PC-3 (cell line): ENCODE results near the gene OTOF. TPM values are rescaled to one million over a fixed set of nuclear protein-coding genes. Genes with fewer than 3 reads are reported as not detected.

Source experiments
- ATAC-seq: fragments of 200-7000 bp; cut with Tn5 transposase; 2 replicates; pipeline ENCODE4 v1.9.1; 2020; ENCODE audit warnings: mild to moderate bottlenecking, moderate library complexity
- BruUV-seq: library from RNA; stranded (reverse); fragments of 400-500 nt; replicated peaks from 2 replicates; lab custom pipeline; 2021; lab: Mats Ljungman, UMichigan
- CTCF ChIA-PET: fragments of 300-600 bp; sonication (Branson Sonifier 250); formaldehyde crosslinking; loops from one replicate; lab custom pipeline; 2022; ENCODE audit warnings: antibody characterized with exemption; lab: Charles Lee
- POLR2A ChIA-PET: fragments of 300-600 bp; sonication (Branson Sonifier 250); formaldehyde crosslinking; loops from one replicate; lab custom pipeline; 2022; ENCODE audit warnings: antibody characterized with exemption; ENCODE audit not compliant: unreplicated experiment; lab: Charles Lee
- DNase-seq: peaks from one replicate; pipeline ENCODE4 v3.0.0-alpha.2; 2015
- H2AFZ ChIP-seq: fragments of 300-600 bp; sonication (generic); 2 replicates; pipeline ENCODE4 v1.6.0; 2016; ENCODE audit warnings: antibody characterized with exemption, low read length
- H3F3A ChIP-seq: fragments of 300-600 bp; sonication (generic); one replicate; pipeline ENCODE4 v1.6.0; 2017; ENCODE audit warnings: antibody characterized with exemption, low read length, control low read depth, mild to moderate bottlenecking; ENCODE audit not compliant: unreplicated experiment
- H3K27ac ChIP-seq: fragments of 300-600 bp; sonication (generic); 2 replicates; pipeline ENCODE4 v1.5.1; 2016; ENCODE audit warnings: mild to moderate bottlenecking, low read length
- H3K27me3 ChIP-seq: fragments of 300-600 bp; sonication (generic); 2 replicates; pipeline ENCODE4 v1.6.1; 2016; ENCODE audit warnings: low read length, mixed read lengths
- H3K36me3 ChIP-seq: fragments of 300-600 bp; sonication (generic); 2 replicates; pipeline ENCODE4 v1.6.1; 2016; ENCODE audit warnings: low read depth, mixed run types, low read length, mixed read lengths
- H3K4me1 ChIP-seq: fragments of 300-600 bp; sonication (generic); 2 replicates; pipeline ENCODE4 v1.5.1; 2016; ENCODE audit warnings: low read length; ENCODE audit not compliant: insufficient read depth
- H3K4me2 ChIP-seq: fragments of 300-600 bp; sonication (generic); 2 replicates; pipeline ENCODE4 v1.6.0; 2016; ENCODE audit warnings: low read length
- H3K4me3 ChIP-seq: fragments of 300-600 bp; sonication (generic); 2 replicates; pipeline ENCODE4 v1.5.1; 2016; ENCODE audit warnings: mild to moderate bottlenecking, low read length, mixed read lengths
- H3K79me2 ChIP-seq: fragments of 300-600 bp; sonication (generic); 2 replicates; pipeline ENCODE4 v1.6.1; 2017; ENCODE audit warnings: low read length, mixed read lengths
- H3K9ac ChIP-seq: fragments of 300-600 bp; sonication (generic); 2 replicates; pipeline ENCODE4 v1.6.0; 2016; ENCODE audit warnings: mild to moderate bottlenecking, low read length
- H3K9me2 ChIP-seq: fragments of 300-600 bp; sonication (generic); replicated peaks from 2 replicates; pipeline ENCODE4 v1.6.1; 2016; ENCODE audit warnings: mixed run types, low read length, mixed read lengths
- H3K9me3 ChIP-seq: fragments of 300-600 bp; sonication (generic); 2 replicates; pipeline ENCODE4 v1.6.1; 2016; ENCODE audit warnings: low read length, mixed read lengths
- H4K20me1 ChIP-seq: fragments of 300-600 bp; sonication (generic); 2 replicates; pipeline ENCODE4 v1.6.1; 2016; ENCODE audit warnings: low read length, mixed read lengths
- EZH2 ChIP-seq: fragments of 300-600 bp; sonication (generic); IDR thresholded peaks from one replicate; pipeline ENCODE4 v1.6.1; 2017; ENCODE audit warnings: antibody characterized with exemption, mild to moderate bottlenecking, low read length; ENCODE audit not compliant: unreplicated experiment
- EZH2phosphoT487 ChIP-seq: fragments of 300-600 bp; sonication (generic); IDR thresholded peaks from 2 replicates; pipeline ENCODE4 v1.6.1; 2018; ENCODE audit warnings: mild to moderate bottlenecking, antibody characterized with exemption, low read length, borderline replicate concordance
- intact Hi-C: fragments of 100-400 bp; cut with micrococcal nuclease; formaldehyde crosslinking; loops from 2 replicates; pipeline ENCODE4 v1.9.0; 2023
- total RNA-seq: library from RNA; depleted of rRNA; stranded (reverse); fragments of >200 nt; gene quantifications from 2 replicates; pipeline ENCODE4 v1.2.3, GENCODE V29; 2014
- TF ChIP-seq, protein P1 (sequence below): fragments of 300-600 bp; sonication (generic); conservative IDR thresholded peaks from 2 replicates; pipeline ENCODE4 v1.5.1; 2017; ENCODE audit warnings: antibody characterized with exemption, low read depth, mild to moderate bottlenecking, low read length

OTOF gene
- total RNA-seq, 1 experiment from 2014 or later = not detected

DNA sequence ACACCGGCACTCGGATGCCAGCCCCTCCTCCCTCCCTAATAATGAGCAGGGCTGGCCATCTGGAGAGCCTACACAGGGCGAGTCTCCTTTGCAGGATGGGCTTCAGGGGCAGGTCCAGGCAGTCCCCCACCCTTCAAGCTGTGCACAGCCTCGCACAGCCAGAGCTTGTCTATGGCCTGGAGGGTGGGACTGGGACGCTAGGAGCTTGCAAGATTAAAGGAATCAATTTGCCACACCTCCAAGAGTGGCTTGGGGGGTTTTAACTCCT lies 43.9 kb upstream of the OTOF start:
- intact Hi-C loops = loop anchor here (1.0 kb wide), 1 partner anchor 55 kb away; no protein-coding TSS in a partner anchor
- H3K27ac ChIP-seq = no peak overlapping the region
- no peak overlapping the region for H2AFZ ChIP-seq
- H3K27me3 ChIP-seq = peaks cover 36% of the 10 kb centered on the region
- H3K36me3 ChIP-seq = no peaks in the 10 kb centered on the region
- H3K9me2 ChIP-seq = no peaks in the 10 kb centered on the region
- H3K79me2 ChIP-seq = no peaks in the 10 kb centered on the region
- H3K9ac ChIP-seq = no peak overlapping the region
- H3K4me1 ChIP-seq = 0 out of 2 replicates have a peak, but pooled peaks cover 3% of the 10 kb centered on the region
- no peak overlapping the region for H3K4me3 ChIP-seq
- no TSS peak for BruUV-seq
- ChIA-PET POLR2A (no interaction called here), CTCF (no interaction called here)
- no peak for ATAC-seq
- DNase-seq = no peak
- H4K20me1 ChIP-seq = no peaks in the 10 kb centered on the region
- no peaks in the 10 kb centered on the region for H3F3A ChIP-seq
- H3K9me3 ChIP-seq = no peaks in the 10 kb centered on the region
- no peak overlapping the region for H3K4me2 ChIP-seq
- TF ChIP-seq EZH2 (no peak), EZH2phosphoT487 (no peak)
- TF ChIP-seq, protein P1, sequence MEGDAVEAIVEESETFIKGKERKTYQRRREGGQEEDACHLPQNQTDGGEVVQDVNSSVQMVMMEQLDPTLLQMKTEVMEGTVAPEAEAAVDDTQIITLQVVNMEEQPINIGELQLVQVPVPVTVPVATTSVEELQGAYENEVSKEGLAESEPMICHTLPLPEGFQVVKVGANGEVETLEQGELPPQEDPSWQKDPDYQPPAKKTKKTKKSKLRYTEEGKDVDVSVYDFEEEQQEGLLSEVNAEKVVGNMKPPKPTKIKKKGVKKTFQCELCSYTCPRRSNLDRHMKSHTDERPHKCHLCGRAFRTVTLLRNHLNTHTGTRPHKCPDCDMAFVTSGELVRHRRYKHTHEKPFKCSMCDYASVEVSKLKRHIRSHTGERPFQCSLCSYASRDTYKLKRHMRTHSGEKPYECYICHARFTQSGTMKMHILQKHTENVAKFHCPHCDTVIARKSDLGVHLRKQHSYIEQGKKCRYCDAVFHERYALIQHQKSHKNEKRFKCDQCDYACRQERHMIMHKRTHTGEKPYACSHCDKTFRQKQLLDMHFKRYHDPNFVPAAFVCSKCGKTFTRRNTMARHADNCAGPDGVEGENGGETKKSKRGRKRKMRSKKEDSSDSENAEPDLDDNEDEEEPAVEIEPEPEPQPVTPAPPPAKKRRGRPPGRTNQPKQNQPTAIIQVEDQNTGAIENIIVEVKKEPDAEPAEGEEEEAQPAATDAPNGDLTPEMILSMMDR = no peak

DNA sequence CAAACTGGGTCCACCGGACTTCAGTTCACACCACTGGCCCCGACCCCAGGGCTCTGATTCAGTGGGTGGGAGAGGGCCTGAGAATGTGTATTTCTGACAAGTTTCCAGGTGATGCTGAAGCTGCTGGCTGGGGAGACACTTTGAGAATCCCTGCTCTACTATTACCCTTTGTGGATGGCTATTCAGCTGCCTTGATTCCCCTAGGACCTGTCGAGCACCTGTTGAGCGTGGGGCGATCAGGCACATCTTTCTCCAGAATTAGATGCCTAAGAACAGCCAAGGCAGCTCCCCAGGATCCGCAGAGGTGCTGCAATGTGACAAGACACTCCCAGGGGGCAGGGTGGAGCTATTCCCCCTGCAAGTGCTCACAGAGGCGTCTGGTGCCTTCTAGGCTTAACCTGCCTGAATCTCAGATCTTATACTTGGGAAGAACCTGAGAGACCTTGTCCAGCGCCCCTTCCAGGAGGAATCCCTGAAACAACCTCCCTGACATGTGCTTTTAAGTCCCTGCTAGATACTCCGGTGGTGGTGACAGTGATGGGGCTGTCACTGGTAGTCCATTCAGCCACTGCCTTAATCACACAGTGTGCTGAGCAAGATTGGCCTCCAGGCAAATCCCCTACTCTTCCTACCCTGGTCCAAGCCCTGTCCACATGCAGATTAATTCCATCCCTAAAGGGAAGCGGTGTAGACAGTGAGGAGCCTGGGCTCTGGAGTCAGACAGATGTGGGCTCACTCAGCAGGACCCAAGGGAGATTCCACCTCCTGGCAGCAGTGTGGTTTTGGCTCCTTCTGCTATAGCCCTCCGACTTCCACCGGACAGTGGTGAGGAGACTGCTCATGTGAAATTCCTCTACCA lies 43.4 kb upstream of the OTOF start:
- DNase-seq (peak; percentile 44), ATAC-seq (peak; percentile 80)
- H3K36me3 ChIP-seq = no peaks in the 10 kb centered on the region
- H3K79me2 ChIP-seq = no peaks in the 10 kb centered on the region
- H2AFZ ChIP-seq = no peak overlapping the region
- intact Hi-C loops = loop anchor here (1.0 kb wide), 1 partner anchor 56 kb away; no protein-coding TSS in a partner anchor
- TF ChIP-seq EZH2 (no peak), EZH2phosphoT487 (no peak)
- TF ChIP-seq, protein P1 = peak; percentile 61
- BruUV-seq = no TSS peak
- no peak overlapping the region for H3K4me2 ChIP-seq
- 0 out of 2 replicates have a peak, but pooled peaks cover under 1% of the 10 kb centered on the region for H3K4me1 ChIP-seq
- no peak overlapping the region for H3K9ac ChIP-seq
- peaks cover 36% of the 10 kb centered on the region for H3K27me3 ChIP-seq
- ChIA-PET CTCF (interaction anchor here (1.2 kb wide), 1 partner anchor 56 kb away, joined by 7 read pairs; no protein-coding TSS in a partner anchor), POLR2A (no interaction called here)
- no peak overlapping the region for H3K27ac ChIP-seq
- no peaks in the 10 kb centered on the region for H3K9me3 ChIP-seq
- no peak overlapping the region for H3K4me3 ChIP-seq
- H3K9me2 ChIP-seq = no peaks in the 10 kb centered on the region
- no peaks in the 10 kb centered on the region for H4K20me1 ChIP-seq
- no peaks in the 10 kb centered on the region for H3F3A ChIP-seq

DNA sequence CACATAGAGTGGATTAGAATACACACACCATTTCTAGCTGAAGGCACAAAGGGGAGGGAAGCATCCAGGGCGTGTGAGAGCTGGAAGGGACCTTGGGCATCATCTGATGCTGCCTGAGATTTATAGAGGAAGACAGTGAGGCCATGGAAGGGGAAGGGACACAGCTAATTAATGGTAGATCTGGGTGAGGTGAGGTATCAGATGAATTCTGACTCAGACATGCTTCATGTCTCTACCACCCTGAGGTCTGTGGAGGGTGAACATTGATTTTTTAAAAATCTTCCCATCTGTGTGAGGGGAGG lies 42.2 kb upstream of the OTOF start:
- no peaks in the 10 kb centered on the region for H3K36me3 ChIP-seq
- H3K9me3 ChIP-seq = no peaks in the 10 kb centered on the region
- H3K4me2 ChIP-seq = no peak overlapping the region
- TF ChIP-seq, protein P1 = no peak
- TF ChIP-seq EZH2phosphoT487 (no peak), EZH2 (no peak)
- no peaks in the 10 kb centered on the region for H3K4me1 ChIP-seq
- DNase-seq (no peak), ATAC-seq (no peak)
- H3K4me3 ChIP-seq = no peak overlapping the region
- no peak overlapping the region for H3K9ac ChIP-seq
- H3K79me2 ChIP-seq = no peaks in the 10 kb centered on the region
- H3K9me2 ChIP-seq = no peaks in the 10 kb centered on the region
- H4K20me1 ChIP-seq = no peaks in the 10 kb centered on the region
- peaks cover 36% of the 10 kb centered on the region for H3K27me3 ChIP-seq
- H3F3A ChIP-seq = no peaks in the 10 kb centered on the region
- ChIA-PET POLR2A (no interaction called here), CTCF (interaction anchor here (0.6 kb wide), 2 partner anchors 215 to 841 kb away, joined by 3 to 5 read pairs; no protein-coding TSS in a partner anchor)
- intact Hi-C loops = no loop called here
- no peak overlapping the region for H3K27ac ChIP-seq
- H2AFZ ChIP-seq = no peak overlapping the region
- BruUV-seq = no TSS peak
